ENCODE data around the gene PCNX4.

The PCNX4 gene

DNA sequence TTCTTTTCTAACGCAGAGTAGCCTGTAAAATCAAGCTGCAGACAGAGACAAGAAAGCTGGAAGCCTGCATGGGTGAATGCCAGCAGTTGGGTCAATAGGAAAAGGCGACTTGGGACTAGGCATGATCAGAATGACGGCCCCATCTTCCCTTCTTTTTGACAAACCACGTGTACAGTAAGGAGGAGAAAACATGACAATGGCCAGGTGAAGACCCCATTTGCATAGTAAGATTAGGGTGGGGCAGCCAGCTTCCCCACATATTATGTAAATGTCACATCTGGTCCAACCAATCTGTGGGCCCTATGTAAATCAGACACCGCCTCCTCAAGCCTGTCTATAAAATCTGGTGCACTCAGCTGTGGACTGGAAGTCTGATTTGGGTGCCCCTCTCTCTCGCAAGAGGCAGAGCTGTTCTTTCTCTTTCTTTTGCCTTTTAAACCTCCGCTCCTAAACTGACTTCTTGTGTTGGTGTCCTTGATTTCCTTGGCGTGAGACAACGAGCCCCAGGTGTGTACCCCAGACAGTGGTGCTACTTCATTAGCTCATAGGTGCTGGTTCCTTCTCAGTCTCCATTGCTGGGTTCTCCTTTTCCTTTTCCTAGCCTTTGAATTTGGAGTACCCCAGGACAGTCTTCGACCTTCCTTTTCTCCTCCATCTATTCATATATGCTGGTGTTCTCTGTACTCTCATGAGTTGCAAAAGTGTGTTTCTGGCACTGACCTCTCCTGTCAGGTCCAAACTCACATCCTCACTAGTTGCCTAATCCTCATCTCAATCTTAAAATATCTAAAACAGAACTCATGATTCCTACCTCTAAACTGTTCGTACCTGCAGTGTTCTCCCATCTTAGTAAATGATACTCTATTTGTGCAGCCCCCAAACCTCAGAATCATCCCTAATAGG lies 82.9 kb downstream of the PCNX4 start:
- DNase-seq (ENCODE audit: low read depth in 2 of 2, low spot score in 1 of 2), result no peak

DNA sequence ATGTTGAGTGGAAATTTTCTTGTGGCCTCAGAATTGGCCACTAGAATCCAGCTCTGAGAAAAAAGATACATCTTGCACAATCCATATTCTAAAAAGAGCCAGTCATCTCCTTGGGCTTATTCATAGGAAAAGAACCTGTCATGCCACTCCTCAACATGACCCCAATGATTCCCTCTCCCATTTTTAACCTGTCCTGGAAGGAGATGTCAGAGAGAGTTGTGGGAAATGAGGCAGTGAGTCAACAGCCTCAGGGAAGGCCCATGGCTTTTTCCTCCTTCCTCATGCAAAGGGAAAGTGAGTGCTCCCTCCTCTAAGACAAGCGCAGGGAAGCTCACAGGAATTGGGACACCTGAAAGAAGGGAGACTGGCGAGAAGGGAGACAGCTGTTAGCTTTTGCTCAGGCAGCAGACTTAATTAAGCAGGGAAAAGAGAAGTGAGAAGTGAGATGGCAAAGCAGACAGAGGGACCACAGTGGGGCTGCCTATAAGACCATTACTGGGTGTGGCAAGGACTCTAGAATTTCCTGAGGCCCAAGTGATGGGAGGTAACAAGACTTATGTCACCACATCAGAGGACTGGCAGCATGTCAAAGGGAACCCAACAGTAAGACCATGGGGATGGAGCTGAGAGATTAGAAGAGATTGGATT lies 83.7 kb downstream of the PCNX4 start:
- no peak for DNase-seq (ENCODE audit: low read depth in 2 of 2, low spot score in 1 of 2)

DNA sequence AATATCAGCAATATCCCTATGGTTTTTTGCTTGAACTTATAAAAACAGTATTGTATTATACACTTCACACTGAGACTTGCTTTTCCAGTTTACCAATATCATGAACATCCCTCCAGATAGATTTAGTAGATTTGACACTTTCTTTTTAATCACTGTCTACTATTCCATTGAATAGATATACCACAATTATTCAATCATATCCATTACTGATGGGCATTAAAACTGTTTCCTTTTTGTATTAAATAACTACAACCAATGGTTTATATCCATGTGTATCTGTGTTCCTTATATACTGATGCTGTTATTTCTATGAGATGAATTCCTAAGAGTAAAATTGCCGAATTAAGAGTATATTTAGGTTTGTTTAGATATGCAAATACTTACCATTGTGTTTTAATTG lies 86.4 kb downstream of the PCNX4 start:
- no peak for DNase-seq (ENCODE audit: low read depth in 2 of 2, low spot score in 1 of 2)

DNA sequence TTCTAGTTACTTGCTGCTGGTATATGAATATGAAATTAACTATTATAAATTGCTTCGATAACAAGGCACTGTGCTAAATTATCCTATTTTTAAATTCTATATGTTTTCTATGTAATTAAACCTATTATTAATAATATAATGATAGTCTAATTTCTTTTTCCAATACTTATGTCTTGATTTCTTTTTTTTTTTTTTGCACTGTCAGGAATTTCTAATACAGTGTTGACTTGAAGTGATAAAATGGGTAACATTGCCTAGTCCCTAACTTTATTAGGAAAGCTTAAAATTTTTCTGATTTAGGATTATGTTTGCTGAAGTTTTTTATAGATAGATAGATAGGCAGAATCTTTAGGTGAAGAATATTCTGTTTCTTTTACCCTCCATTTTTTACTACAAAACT lies 87.1 kb downstream of the PCNX4 start:
- DNase-seq (ENCODE audit: low read depth in 2 of 2, low spot score in 1 of 2), result no peak

DNA sequence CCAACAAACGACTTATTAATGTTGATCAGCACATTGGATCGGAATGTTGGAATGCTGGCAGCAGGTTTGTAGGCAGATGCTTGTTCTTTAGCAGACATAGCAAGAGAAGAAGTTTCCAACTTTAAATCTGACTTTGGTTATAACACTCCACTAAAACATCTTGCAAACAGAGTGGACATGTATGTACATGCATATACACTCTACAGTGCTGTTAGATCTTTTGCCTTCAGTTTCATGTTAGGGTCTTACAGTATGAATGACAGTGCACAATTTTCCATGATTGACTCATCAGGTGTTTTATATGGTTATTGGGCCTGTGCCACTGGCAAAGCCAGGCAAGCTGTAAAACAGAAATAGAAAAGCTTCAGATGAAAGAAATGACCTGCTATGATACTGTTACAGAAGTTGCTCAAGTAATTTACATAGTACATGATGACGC lies 87.7 kb downstream of the PCNX4 start:
- DNase-seq (ENCODE audit: low read depth in 2 of 2, low spot score in 1 of 2), result no peak

DNA sequence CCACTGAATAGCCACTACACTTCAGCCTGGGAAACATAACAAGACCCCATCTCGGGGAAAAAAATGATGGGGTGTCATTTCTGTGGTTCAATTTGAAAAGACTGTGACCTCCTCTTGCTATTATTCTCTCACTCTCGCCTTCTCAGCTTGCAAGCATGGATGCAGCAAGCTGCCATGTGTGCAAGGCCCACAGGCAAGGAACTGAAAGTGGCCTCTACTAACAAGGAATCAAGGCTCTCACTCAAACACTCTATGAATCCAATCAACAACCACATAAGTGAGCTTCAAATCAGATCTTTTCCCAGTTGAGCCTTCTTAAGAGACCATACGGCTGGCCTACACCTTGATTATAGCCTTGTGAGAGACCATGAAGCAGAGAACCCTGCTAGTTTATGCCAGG lies 91.4 kb downstream of the PCNX4 start:
- no peak for DNase-seq (ENCODE audit: low read depth in 2 of 2, low spot score in 1 of 2)

- no peak for DNase-seq (ENCODE audit: low read depth in 2 of 2, low spot score in 1 of 2)
Measured at GRCh38 chr14:60183741-60184140, 92.0 kb downstream of the PCNX4 start.

DNA sequence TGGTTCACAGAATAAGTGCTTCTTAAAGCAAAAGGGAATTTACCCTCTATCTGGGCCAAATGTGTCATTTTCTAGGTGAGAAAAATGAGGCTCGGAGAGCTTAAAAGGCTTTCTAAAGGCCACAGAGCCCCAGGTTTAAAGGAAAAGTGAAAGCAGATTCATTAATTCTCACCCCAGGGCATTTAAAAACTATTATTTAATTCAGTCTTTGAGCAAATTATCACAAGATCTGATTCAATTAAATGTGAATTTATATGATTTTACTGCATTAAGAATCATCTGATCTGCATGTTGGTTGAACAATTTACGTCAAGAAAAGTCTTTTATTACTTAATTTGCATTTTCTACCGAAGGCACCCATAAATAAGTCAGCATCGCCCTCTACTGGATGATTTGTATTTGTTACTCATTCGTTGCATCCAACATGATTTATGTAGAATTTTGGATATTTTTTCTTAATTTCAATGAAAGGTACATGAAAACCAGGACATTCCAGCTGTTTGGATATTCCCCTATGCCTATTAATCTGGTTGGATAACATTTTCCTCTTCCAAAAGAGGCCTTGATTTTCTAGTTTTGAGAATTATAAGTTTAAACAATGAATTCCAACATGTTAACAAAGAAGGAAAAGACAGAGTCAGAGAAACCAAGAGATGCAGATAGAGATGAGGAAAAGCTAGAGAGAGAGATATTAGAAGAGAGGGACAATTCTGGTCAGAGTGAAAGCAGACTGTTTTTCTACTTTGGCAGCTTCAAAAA lies 92.6 kb downstream of the PCNX4 start:
- DNase-seq (ENCODE audit: low read depth in 2 of 2, low spot score in 1 of 2), result no peak

DNA sequence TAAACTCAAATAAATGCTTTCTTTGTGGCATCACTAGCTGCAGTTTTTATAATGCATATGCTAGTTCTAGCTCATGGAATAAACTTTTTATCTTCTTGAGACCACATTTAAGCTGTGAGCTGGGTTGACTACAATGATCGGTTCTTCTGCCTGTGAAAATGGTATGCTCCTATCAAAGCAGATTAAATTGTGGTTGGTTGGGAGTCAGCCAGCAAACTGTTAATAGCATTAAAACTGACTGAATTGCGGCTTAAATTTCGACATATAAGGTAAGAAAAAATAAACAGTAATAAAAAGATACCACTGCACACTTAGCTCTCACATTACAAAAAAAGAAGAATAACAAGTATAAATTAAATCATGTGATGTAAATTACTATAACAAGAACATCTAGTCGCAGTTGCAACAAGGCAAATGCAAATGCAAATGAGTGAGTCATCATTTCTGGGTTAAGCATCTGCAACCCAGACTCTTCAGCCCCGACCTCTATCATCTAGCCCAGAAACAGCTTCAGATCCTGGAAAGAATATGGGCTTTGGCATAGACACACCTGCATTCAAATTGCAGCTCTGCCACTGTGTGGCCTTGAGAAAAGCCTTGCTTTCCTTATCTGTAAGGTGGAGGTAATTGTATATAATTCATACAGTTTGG lies 93.3 kb downstream of the PCNX4 start:
- DNase-seq (ENCODE audit: low read depth in 2 of 2, low spot score in 1 of 2), result no peak

DNA sequence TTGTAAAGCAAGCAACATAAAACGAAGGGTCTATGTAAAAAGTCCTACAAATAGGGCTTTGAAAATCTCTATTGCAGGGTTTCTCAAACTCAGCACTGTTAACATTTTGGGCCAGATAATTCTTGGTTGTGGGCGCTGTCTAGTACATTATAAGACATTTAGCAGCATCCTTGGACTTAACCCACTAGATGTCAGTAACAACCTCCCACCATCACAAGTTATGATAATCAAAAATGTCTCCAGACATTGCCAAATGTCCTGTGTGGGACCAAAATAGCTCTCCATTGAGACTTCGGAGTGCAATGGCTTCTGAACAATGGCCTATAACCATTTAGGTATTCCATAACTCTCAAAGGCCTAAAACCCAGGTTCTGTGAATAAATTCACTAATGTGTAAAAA lies 96.4 kb downstream of the PCNX4 start:
- no peak for DNase-seq (ENCODE audit: low read depth in 2 of 2, low spot score in 1 of 2)

DNA sequence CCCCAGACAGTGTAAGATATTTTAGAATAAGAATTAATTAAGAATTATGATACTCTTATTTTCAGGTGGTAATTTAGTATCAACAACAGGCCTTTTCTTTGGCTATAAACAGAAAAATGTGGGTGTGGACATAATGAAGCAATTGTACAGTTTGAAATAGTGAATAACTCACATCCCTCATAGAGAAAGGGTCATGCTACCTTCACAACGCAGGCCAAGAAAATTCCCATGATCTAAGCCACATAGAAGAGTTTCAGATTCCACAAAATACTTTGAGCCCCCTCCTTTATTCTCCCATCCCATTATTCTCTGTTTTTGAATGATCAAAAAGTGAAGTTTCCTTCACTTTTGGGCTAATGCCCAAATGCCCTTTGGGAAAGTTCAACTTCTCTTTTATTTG lies 97.0 kb downstream of the PCNX4 start:
- no peak for DNase-seq (ENCODE audit: low read depth in 2 of 2, low spot score in 1 of 2)

GRCh38 chr14:60189923-60190840 lies 98.5 kb downstream of the PCNX4 start:
- no peak for DNase-seq (ENCODE audit: low read depth in 2 of 2, low spot score in 1 of 2)

DNA sequence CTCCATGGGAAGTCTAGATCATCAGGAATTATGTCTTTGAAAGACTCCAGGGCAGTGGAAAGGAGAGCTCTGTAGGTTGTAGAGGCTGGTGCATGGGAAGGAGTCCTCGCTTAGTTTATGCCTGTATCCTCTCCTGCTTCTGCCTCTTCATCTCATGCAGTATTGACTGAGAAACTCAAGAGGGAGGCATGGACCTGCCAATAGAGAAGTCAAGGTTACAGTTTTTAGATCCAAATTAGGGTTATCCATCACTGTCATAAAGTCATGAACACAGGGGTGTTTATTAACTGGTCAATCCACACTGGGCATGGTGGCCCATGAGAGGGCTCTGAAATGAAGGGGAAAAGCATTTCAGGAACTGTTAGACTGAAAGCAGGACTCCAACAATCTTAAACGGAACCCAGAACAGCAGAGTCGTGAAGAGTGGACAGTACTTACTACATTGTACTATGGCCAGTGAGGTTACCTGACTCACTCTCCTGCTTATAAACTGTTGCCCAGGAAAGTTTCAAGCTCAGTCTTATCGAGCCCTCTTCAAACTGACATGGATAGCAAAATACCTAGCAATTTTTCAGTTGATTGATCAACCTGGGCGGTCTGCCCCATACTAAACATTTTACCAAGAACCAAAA lies 103.6 kb downstream of the PCNX4 start:
- no peak for DNase-seq (ENCODE audit: low read depth in 2 of 2, low spot score in 1 of 2)

DNA sequence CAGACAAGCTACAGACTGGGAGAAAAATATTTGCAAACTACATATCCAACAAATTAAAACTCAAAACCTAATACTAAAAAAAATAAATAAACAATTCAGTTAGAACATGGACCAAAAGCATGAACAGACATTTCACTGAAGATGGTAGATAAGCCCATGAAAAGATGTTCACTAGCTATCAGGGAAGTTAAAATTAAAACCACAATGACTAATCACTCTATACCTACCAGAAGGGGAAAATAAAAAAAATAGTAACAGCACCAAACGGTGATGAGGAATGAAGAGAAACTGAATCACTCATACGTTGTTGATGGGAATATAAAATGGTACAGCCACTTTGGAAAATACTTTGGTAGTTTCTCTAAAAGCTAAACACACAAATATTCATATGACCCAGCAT lies 104.6 kb downstream of the PCNX4 start:
- DNase-seq (ENCODE audit: low read depth in 2 of 2, low spot score in 1 of 2), result no peak

DNA sequence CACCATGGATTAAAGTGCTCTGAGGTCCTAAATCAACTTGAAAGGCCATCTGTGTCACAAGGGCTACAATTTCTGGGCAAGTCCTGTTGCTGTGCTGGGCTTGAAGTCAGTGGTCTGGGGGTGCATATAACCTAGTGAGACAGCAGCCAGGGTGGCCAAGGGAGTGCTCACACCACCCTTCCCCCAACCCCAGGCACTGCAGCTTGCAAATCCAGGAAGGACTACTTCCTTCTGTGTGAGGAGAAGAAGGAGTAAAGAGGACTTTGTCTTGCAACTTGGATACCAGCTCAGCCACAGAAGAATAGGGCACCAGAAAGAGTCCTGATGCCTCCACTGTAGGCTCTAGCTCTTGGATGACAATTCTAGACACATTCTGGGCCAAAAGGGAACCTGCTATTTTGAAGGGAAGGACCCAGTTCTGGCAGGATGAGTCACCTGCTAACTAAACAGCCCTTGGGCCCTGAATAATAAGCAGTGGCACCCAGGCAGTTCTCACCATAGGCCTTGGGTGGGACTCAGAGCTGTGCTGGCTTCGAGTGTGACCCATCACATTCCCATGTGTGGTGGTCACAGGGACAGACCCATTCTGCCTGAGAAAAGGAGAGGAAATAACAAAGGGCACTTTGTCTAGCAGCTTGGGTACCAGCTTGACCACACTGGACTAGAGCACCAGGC lies 106.0 kb downstream of the PCNX4 start:
- DNase-seq (ENCODE audit: low read depth in 2 of 2, low spot score in 1 of 2), result no peak

DNA sequence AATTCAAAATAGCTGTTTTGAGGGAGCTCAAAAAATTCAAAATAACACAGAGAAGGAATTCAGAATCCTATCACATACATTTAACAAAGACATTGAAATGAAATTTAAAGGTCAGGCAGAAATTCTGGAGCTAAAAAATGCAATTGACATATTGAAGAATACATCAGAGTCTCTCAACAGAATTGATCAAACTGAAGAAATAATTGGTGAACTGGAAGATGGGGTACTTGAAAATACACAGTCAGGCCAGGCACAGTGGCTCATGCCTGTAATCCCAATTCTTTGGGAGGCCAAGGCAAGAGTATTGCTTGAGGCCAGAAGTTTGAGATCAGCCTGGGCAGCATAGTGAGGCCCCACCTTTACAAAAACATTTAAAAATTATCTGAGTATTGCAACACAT lies 107.6 kb downstream of the PCNX4 start:
- DNase-seq (ENCODE audit: low read depth in 2 of 2, low spot score in 1 of 2), result no peak

GRCh38 chr14:60204104-60204842 lies 112.5 kb downstream of the PCNX4 start:
- DNase-seq (ENCODE audit: low read depth in 2 of 2, low spot score in 1 of 2), result no peak

Data from stimulated activated CD8-positive, alpha-beta memory T cell treated with anti-CD3 and anti-CD28 coated beads, Interleukin-4, amount 100 ng/mL, for 4 hours (primary cell).